Small intestine (tissue), 7 donors: ENCODE measurements around the gene CYP27B1. TPM values are rescaled to one million over a fixed set of nuclear protein-coding genes. Genes with fewer than 3 reads are reported as not detected.

Experiments used
- DNase-seq, 2 donors: peaks; one replicate each; pipeline versions ENCODE4 v3.0.0 to v3.0.0-alpha.2; 2013
- FAIRE-seq: peaks from 2 replicates; lab custom pipeline; 2012; peaks lifted over from hg19 to GRCh38; lab: Jason Lieb, UNC
- H3K27ac ChIP-seq, 3 donors: one replicate each; pipeline ENCODE4 v1.5.1; 2013; ENCODE audit warnings: low read length in 2 of 3, mild to moderate bottlenecking in 2 of 3, control low read depth in 1 of 3, inconsistent platforms in 1 of 3, low read depth in 1 of 3, moderate library complexity in 1 of 3
- H3K27me3 ChIP-seq, 3 donors: one replicate each; pipeline ENCODE4 v1.6.1; 2013; ENCODE audit warnings: low read length in 3 of 3, inconsistent platforms in 1 of 3; ENCODE audit not compliant: control insufficient read depth in 3 of 3, insufficient read depth in 3 of 3
- H3K36me3 ChIP-seq, 3 donors: one replicate each; pipeline ENCODE4 v1.6.1; 2013; ENCODE audit warnings: low read length in 3 of 3, inconsistent platforms in 1 of 3, low read depth in 1 of 3, mild to moderate bottlenecking in 1 of 3, moderate library complexity in 1 of 3; ENCODE audit not compliant: control insufficient read depth in 3 of 3, insufficient read depth in 2 of 3
- H3K4me1 ChIP-seq, 3 donors: one replicate each; pipeline ENCODE4 v1.6.1; 2013; ENCODE audit warnings: low read length in 2 of 3, inconsistent platforms in 1 of 3, low read depth in 1 of 3, mild to moderate bottlenecking in 1 of 3, moderate library complexity in 1 of 3; ENCODE audit not compliant: control insufficient read depth in 3 of 3, insufficient read depth in 2 of 3
- H3K4me3 ChIP-seq, 3 donors: one replicate each; pipeline ENCODE4 v1.5.1; 2013; ENCODE audit warnings: low read length in 3 of 3, control low read depth in 1 of 3, inconsistent platforms in 1 of 3, low read depth in 1 of 3, mild to moderate bottlenecking in 1 of 3, moderate library complexity in 1 of 3
- H3K9me3 ChIP-seq, 2 donors: one replicate each; pipeline ENCODE4 v1.6.1; 2013; ENCODE audit warnings: low read depth in 1 of 2, low read length in 1 of 2; ENCODE audit not compliant: control insufficient read depth in 2 of 2, insufficient read depth in 1 of 2
- WGBS, 3 donors: extraction: QIAGEN DNeasy Blood & Tissue Kit; methylation state at CpG; one replicate each; pipeline ENCODE4 v1.1.7; 2013; 5-methylcytosine and 5-hydroxymethylcytosine counted together
- polyA plus RNA-seq, 4 donors: library from polyadenylated mRNA; stranded (reverse) in 3 of 4; unstranded in 1 of 4; fragments of 200-250 nt in 3 of 4; fragments of 120-200 nt in 1 of 4; gene quantifications; one replicate each; pipeline versions ENCODE4 v1.2.1 to v1.2.3, GENCODE V29; 2013
- donor health status: healthy with polysubstance abuse.
- donor health status: control.
- donor health status: control.
- donor health status: Bipolar disorder and iron deficiency.
- donor health status: healthy.

Gene CYP27B1
- polyA plus RNA-seq, 4 donors, result 0.27 to 1.7 (median 1.2) TPM

GRCh38 chr12:57760347-57760982 is 6.4 kb downstream of the CYP27B1 start:
- Histone ChIP-seq H3K36me3 (peaks cover 0 to 28% (median 0%) of the 10 kb centered on the region in 3 donors), H3K4me3 (no peak overlapping the region), H3K9me3 (no peaks in the 10 kb centered on the region), H3K27ac (no peak overlapping the region), H3K27me3 (peaks cover 0 to 22% (median 7%) of the 10 kb centered on the region in 3 donors), H3K4me1 (peaks cover 2 to 11% (median 2%) of the 10 kb centered on the region in 3 donors)
- no peak for DNase-seq
- 88 to 90% (median 90%) methylated on average over 3 of the region's 3 CpGs for WGBS, 3 donors
- FAIRE-seq, result no peak

- FAIRE-seq (no peak), DNase-seq (peak; percentile 56 to 60)
- WGBS, 3 donors, result 20 to 36% (median 25%) methylated on average over 3 of the region's 3 CpGs
- H3K9me3 ChIP-seq, result no peaks in the 10 kb centered on the region
- no peak overlapping the region for H3K27ac ChIP-seq
- H3K36me3 ChIP-seq, result peaks cover 0 to 28% (median 0%) of the 10 kb centered on the region in 3 donors
- H3K27me3 ChIP-seq, result peaks cover 0 to 12% (median 7%) of the 10 kb centered on the region in 3 donors
- H3K4me3 ChIP-seq, result no peak overlapping the region
- peaks cover 0 to 6% (median 2%) of the 10 kb centered on the region in 3 donors for H3K4me1 ChIP-seq
Measured at GRCh38 chr12:57759360-57759980, 7.4 kb downstream of the CYP27B1 start.

GRCh38 chr12:57758552-57759359 is 8.1 kb downstream of the CYP27B1 start:
- no peak overlapping the region for H3K27ac ChIP-seq
- DNase-seq (no peak), FAIRE-seq (no peak)
- no peaks in the 10 kb centered on the region for H3K9me3 ChIP-seq
- H3K36me3 ChIP-seq, result peaks cover 0 to 28% (median 0%) of the 10 kb centered on the region in 3 donors
- no peak overlapping the region for H3K4me3 ChIP-seq
- peaks cover 0 to 5% (median 2%) of the 10 kb centered on the region in 3 donors for H3K27me3 ChIP-seq
- WGBS, 3 donors, result 90 to 93% (median 91%) methylated on average over 22 to 25 of the region's 25 CpGs
- H3K4me1 ChIP-seq, result peaks cover 0 to 10% (median 2%) of the 10 kb centered on the region in 3 donors

GRCh38 chr12:57757771-57758170 is 9.1 kb downstream of the CYP27B1 start:
- Histone ChIP-seq H3K4me3 (no peak overlapping the region), H3K4me1 (peaks cover 0 to 18% (median 2%) of the 10 kb centered on the region in 3 donors), H3K9me3 (no peaks in the 10 kb centered on the region), H3K27ac (no peak overlapping the region), H3K36me3 (peaks cover 0 to 28% (median 0%) of the 10 kb centered on the region in 3 donors), H3K27me3 (no peaks in the 10 kb centered on the region)
- WGBS, 3 donors, result 87 to 97% (median 95%) methylated on average over 4 of the region's 4 CpGs
- no peak for FAIRE-seq
- DNase-seq, result no peak

- peak; percentile 51 to 77 for DNase-seq
- WGBS, 3 donors, result 33 to 37% (median 35%) methylated on average over 22 of the region's 22 CpGs
Measured at GRCh38 chr12:57756406-57757341, 10.2 kb downstream of the CYP27B1 start.

GRCh38 chr12:57755454-57756372 is 11.2 kb downstream of the CYP27B1 start:
- Histone ChIP-seq H3K9me3 (no peaks in the 10 kb centered on the region), H3K27me3 (no peaks in the 10 kb centered on the region), H3K36me3 (peaks cover 0 to 28% (median 0%) of the 10 kb centered on the region in 3 donors), H3K4me1 (peaks cover 2 to 28% (median 2%) of the 10 kb centered on the region in 3 donors), H3K4me3 (peak overlapping the region; percentile 60 to 85 (median 79)), H3K27ac (peak overlapping the region; percentile 15 to 87 (median 41))
- DNase-seq (peak; percentile 61 to 89), FAIRE-seq (no peak)
- 1% methylated on average over 42 to 76 of the region's 76 CpGs for WGBS, 3 donors

More at GRCh38 chr12:57756406-57757341, 10.2 kb downstream of the CYP27B1 start:
- Histone ChIP-seq H3K9me3 (no peaks in the 10 kb centered on the region), H3K4me3 (peak overlapping the region in 2 of 3 donors; percentile 60 to 85), H3K4me1 (peaks cover 0 to 21% (median 2%) of the 10 kb centered on the region in 3 donors), H3K27me3 (no peaks in the 10 kb centered on the region), H3K36me3 (peaks cover 0 to 24% (median 0%) of the 10 kb centered on the region in 3 donors), H3K27ac (peak overlapping the region in 1 of 3 donors; percentile 87)
- FAIRE-seq, result no peak

GRCh38 chr12:57755194-57755453 is 11.8 kb downstream of the CYP27B1 start:
- Histone ChIP-seq H3K27me3 (no peaks in the 10 kb centered on the region), H3K4me3 (peak overlapping the region; percentile 60 to 85 (median 79)), H3K27ac (peak overlapping the region in 1 of 3 donors; percentile 87), H3K4me1 (peaks cover 2 to 28% (median 2%) of the 10 kb centered on the region in 3 donors), H3K9me3 (no peaks in the 10 kb centered on the region), H3K36me3 (peaks cover 0 to 30% (median 3%) of the 10 kb centered on the region in 3 donors)
- FAIRE-seq (no peak), DNase-seq (no peak)
- WGBS, 3 donors, result 0% methylated on average over 1 to 34 of the region's 34 CpGs
